Activated CD4-positive, alpha-beta T cell treated with anti-CD3 and anti-CD28 coated beads, Interleukin-2, amount 50 U/mL, for 48 hours (primary cell): Measurements from ENCODE around the gene ATXN1.
"Not testable (repeated sequence)": the region's sequence is repeated elsewhere in the genome, so short reads cannot be mapped to it uniquely, and the experiment has no call there.

ENCODE experiments used
- DNase-seq, 2 experiments: peaks; one replicate each; pipeline ENCODE4 v3.0.0-alpha.2; 2020

ATXN1 gene

DNA sequence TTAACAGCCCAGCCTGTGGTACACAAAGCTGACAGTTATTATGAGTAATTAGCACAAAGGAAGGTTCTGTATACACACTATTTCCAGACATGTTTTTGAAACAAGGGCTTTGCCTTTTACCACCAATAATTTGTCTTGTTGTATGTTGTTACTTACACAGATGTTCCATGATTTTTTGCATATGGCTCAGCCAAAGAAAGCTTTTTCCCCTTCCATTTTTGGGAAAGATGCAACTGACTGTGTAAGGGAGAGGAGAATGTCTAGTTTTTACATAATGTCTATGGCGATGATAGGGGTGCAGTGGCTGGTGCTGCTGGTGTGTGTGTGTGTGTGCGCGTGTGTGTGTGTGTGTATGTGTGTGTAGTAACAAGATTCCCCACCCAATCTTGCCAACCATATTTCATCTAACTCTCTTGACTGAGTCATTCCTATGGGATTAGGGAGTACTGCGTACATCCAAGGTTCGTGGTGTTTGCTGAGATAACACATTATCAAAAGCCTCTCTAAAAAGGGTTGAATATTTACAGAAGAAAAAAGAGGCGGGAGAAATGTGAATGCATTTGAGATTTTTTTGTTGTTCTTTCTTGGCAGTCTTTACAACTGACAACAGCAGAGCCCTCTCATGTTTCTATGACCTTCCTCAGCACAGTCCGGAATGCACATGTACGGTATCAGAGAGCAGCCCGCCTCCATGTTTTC is 330.7 kb downstream of the ATXN1 start:
- DNase-seq, result no peak

DNA sequence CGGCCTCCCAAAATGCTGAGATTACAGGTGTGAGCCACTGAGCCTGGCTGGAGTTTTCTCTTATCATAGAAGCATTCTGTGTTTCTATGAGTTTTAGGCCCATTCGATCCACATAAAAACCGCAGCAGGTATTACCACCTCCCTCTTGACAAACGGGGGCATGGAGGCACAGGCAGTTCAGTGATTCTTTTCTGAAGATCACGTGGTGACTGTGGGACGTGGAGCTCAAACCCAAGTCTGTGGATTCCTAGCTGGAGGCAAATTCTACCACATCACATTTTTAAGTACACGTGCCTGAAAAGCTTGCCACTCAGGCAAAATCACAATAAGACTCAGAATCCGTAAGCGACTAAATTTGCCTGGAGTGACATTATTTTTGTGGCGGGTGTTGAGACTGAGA is 331.6 kb downstream of the ATXN1 start:
- DNase-seq, result no peak

DNA sequence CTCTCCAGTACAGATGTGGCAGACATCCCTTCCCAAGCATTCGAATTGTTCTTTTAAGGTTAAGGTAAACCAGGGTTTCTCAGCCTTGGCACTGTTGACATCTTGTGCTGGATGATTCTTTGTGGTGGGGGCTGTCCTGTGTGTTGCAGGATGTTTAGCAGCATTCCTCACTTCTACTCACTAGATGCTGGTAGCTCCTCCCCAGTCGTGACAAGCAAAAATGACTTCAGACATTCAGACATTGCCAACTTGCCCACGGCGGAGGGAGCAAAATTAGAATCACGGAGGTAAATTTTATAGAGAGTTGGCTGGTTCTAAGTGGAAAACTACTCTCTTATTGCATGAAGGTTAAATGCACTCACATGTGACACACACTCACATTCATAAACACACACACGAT is 334.1 kb downstream of the ATXN1 start:
- DNase-seq, result no peak

DNA sequence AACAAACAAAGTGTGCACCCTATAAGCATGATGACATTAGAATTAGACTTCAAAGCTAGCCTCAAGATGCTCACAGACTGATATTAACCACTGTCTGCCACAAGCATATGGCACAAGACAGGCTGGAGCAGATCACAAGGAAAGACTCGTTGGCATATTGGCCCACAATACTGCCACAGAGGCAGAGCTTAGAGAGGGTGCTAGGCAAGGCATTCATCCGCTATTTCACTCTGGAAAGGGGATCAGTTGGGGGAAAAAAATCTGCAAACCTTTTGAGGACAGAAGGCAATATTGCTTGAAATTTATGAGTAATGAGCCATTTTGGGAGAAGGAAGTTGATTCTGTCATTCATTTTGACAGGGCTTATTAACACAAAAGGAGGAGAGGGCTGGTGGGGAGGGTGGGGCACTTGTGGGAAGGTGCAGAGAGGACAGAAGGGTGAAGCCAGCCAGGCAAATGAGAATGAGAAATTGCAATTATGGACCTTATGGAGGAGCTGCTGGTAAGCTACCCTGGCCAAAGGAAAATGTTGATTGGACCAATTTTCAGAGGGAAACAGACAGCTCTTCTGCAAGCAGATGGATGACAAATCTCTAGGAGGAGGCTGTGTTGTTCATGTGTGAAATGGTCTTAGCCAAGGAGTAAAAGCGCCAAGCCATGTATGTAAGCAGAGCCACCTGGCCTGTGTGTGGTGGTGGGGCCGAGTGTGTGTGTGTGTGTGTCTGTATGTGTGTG is 335.2 kb downstream of the ATXN1 start:
- no peak for DNase-seq

DNA sequence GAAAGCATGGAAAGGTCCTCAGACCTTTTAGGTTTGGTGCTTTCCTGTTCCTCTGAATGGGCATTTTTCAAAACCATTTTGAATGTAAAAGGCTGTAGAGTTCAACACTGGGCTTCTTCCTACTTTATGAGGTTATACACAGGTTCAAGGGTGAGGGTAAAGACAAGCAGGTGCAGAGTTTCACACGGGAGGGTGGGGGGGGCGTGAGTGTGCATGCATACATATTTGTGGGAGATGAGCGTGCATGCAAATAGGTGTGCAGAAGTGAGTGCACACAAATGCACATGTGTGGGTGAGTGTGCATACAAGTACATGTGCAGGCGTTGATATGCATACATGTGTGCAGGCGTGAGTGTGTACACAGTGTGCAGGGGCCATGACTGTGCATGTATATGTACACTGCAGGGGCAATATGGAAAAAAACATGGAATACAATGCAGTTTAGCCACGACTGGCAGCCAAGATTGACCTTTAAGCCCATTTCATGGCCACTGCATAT is 339.7 kb downstream of the ATXN1 start:
- DNase-seq, result no peak

DNA sequence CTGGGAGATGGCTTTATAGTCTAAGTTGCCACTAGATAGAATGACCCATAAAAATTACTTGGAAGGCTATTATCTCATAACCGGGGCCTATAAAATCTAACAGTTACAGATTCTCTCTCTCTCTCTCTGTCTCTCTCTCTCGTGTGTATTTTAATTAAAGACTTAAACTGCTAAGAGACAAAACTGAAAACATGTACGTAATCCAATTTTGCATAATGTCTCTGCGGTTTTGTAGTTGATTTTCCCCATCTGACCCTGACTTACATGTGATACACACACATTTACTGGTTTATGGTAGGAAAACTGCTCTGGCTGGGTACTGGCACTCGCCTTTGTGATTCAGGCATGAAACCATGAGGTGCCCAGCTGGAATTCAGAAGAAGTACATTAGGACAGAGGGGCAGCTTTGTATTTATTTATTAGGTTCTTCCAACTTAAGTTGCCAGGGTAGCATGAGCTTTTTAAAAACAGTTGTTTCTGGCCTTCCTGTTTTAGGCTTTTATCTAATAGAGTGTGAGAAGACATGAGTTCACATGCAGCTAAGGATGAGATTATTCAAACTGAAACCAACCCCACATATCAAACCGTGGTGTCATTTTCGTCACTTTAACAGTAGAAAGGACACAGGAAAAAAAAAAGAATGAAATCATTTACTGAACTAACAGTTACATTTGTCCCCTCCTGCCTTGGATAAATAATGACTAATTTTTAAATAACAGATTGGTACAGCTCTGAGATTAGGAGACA is 340.4 kb downstream of the ATXN1 start:
- peak in 1 of 2 experiments; percentile 60 for DNase-seq

DNA sequence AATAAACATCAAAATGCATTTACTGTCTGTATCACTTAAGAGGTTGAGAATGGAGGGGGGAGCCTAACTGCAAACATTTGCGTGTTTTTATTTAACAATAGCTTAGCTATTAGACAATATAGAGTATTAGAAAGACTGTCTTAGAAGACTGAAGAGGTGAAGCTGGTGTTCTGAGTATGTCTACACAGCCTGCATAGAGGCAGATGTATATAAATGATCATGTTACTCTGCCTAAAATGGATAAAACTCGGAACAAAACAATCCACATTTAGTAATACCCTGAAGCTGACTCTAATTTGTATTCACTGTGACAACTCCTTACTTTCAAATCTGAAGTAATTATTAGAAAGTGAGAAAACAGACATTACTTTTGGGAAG is 340.9 kb downstream of the ATXN1 start:
- DNase-seq, result no peak

DNA sequence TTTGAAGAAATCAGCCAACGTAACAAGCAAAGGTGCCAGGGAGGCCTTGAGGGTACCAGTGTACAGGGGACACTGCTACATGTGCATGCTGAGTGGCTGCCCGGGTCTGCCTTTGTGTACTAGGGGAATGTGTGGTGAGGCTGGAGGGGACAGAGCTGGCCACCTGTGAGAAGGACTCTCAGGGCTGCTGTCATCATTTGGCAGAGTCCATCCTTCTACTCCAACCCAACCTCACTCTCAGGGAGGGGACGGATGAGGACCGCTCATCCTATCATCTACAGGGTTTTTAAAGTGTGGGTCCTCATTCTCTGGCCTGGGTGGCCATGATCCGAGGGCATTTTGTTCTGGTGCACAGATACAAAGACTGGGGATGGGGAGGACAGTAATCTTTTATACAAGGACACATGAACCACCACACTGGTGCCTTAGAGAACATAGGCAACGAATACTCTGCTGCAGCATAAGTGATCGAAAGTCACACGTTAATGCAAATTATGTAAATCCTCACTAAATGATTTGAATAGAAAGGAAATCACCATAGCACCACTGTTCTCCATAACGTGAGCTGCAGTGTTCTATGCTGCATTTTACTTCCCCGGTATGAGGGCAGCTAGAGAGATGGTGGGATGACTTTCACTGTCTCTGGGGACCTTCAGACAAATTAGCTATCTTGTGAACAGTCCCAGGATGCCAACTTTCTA is 341.5 kb downstream of the ATXN1 start:
- no peak for DNase-seq

DNA sequence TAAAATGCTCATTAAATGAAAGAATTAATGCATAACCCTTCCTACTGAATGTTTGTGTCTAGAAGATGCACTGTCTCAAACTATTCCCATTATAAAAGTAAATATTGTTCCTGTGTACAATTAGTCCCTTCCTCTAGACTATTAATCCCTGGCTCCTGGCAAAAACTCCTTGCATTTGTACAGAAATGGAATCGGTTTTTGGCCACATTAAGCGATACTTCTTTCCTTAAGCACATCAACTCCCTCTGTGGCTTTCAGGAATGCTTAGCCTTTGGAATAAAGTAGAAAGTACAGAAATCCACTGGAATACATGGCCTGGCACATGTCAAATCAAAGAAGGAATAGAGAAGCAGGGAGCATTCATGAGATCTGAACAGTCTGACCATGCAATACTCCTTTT is 343.1 kb downstream of the ATXN1 start:
- no peak for DNase-seq

DNA sequence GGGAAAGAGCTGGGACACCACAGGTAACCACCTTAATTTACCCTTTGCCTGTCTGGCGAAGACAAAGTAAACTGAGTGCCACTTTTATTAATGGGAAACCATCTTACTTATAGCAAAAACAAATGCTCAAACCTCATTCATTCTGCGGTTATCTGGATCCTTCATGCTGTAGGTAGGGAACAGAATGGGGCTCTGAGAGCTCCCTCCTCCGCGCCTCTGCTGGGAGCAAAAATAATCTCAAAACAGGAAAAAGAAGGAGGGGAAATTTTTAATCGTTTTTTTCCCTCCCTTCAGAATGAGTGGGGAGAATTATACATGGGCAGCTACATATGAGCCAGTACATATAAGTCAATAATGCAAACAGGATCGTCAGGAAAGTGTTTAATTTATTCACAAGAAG is 345.6 kb downstream of the ATXN1 start:
- no peak for DNase-seq

DNA sequence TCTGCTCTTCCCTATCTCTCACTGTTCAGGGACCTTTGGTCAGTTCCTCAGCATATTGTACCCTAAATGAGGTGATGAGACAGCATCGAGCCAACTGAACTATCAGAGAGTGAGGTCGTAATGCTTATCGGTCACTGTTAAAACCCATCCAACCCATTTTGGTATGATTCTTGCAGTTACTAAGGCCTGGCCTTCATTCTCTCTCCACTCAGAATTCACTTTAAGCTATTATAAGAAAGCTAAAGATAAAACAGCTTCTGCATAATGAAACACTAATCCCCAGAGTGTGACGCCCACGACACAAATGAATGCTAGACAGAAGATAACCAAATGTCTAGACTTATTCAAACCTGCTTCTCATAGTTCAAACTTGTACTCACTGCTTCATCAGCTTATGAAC is 347.1 kb downstream of the ATXN1 start:
- peak in 1 of 2 experiments; percentile 51 for DNase-seq

DNA sequence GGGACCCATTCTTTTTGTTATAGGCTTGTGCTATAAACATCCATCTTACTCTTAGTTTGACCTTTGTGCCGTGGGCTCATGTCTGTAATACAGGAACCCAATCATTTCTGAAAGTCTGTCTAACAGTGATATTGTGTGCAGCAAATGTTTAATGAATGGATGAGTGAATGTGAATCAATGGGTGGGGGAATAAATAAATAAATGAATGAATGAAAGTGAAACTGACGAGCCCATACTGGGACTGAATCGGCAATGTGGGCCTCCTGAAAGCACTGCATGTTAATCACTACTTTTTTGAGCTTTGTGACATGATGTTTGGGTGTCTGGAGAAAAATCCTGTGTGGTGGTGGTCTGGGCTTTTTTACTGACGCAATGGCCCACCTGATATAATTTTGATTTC is 347.9 kb downstream of the ATXN1 start:
- DNase-seq, result peak in 1 of 2 experiments; percentile 42

DNA sequence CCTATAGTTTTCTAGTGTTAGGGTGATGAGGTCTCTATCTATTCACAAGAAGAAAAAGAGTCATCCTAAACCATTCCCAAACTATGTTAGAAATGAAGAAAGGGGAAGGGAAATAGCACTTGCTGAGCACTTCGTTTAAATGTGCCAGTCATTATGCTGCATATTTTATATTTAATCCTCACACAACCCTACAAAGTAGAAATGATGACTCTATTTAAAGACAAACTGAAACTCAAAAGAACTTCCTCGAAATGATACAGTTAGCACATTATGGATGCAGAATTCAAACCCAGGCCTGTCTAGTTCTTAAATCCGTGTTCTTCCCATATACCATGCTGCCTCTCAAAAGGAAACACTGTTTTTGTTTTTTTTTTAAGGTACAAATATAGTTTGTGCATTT is 348.3 kb downstream of the ATXN1 start:
- no peak for DNase-seq

DNA sequence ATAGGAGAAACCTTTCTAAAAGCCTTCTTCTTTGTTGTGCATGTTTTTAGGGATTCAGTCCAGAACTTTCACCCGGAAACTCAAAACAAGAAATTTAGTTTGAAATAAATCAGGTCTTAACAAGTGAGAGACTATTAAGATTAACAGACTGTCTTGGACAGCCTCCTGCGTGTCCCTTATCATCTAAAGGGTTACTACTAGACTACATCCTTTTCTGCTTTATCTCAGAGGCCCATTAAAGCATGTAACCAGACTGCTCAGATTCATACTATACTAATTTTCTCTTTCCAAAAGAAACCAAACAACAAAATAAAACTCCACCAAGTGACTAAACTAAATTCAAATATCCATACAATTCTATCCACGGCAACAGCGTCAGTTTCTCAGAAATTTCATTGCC is 349.1 kb downstream of the ATXN1 start:
- DNase-seq, result no peak

DNA sequence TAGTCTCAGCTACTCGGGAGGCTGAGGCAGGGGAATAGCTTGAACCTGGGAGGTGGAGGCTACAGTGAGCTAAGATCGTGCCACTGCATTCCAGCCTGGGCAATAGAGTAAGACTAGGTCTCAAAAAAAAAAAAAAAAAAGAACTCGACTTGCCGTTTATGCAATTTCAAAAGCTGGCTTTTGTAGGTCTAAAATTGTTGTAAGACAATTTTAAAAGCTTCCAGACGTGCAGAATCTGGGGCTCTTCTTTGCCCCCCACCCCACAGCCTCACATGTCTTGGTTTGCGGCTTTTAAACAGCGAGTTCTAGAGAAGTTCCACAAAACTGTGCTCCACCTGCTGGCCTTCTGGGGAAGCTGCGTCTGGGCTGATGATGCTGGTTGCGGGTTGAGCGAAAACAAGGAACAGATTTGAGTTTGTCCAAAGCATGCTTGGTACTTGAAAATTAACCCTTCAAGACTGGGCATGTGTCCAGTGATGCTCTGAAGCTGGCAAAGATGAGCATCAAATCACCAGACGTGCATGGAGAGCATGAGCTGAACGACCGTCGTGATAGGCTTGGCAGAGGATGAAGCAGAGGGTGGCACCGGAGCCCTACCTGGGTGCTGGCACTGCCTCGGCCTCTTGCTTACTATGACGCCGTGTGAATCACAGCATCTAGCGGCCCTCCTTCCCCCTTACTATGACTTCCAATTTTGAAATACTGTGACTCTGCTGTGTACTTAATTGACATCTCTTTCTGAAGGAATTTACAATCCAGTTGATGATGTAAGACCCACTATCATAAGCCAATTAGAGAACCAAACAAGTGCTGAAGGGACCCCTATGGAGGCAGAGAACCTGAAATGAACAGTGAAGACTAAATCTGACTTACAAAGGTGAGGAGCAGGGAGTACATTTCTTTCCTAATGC is 351.5 kb downstream of the ATXN1 start:
- DNase-seq, result peak; percentile 59 to 71

DNA sequence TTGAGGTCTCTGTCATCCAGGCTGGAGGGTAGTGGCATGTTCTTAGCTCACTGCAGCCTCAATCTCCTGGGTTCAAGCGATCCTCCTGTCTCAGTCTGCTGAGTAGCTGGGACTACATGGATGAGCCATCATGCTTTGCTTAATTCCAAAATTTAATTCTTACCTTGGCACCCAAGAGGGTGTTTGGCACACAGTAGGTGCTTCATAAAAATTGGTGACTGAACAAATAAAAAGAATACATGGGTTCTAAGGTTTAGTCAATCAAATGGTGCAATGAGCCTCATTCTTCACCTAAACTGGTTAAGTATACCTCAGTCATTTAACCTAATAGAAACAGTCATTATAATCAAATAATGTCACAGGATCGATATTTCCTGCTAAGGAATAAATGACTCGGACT is 352.5 kb downstream of the ATXN1 start:
- no peak for DNase-seq

DNA sequence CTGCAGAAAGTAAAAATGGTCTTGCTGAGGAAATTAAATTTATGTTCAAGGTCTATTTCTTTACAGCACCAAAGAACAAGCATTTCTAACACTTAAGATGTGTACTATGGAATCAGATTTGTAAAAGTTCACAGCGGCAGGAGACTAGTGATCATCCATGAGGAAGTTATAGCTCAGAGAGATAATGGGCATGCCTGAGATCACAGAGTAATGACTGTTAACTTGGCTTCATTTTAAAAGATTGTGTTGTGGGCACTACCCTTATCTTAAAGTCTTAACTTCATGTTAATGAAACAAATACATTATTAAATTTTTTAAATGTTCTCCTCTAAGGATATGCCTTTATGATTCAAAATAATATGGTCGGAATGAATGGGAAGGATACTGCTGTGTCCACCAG is 354.3 kb downstream of the ATXN1 start:
- DNase-seq, result no peak

DNA sequence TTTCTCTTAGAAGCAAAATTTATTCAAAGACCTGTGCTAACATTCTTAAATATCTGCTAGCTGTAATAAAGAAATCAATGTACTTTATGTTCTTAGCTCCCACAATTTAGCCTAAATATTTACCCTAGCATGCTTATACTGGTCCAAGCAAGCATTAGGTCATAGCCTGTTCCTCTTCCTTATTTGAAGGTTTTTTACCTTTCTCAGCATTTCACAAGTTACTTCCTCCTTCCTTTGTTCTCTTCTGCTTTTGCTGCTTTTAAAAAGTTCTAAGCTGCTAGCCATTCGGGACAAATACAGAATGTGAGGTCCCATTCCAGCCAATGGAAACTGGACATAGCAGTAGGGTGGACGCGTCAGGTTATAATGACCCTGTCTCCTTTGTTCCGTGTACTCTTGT is 354.7 kb downstream of the ATXN1 start:
- not testable (repeated sequence) for DNase-seq

DNA sequence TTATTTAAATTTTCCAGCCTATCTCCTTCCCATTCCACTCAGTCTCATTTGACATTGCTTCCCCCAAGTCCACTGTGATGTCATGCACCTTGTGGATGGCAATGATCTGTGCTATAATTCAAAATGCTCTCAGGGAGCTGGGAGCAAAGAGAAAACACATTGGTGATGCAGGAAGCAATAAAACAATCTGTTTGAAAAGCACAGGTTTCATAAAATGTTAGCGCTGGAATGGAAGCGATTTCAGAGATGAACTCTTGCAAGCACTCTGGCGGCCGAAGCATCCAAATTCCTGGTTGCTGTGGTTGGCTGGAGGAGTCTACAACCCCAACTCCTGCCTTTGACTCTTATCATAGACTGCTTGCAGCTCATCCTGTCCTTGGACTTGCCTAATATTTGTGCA is 355.9 kb downstream of the ATXN1 start:
- DNase-seq, result no peak

DNA sequence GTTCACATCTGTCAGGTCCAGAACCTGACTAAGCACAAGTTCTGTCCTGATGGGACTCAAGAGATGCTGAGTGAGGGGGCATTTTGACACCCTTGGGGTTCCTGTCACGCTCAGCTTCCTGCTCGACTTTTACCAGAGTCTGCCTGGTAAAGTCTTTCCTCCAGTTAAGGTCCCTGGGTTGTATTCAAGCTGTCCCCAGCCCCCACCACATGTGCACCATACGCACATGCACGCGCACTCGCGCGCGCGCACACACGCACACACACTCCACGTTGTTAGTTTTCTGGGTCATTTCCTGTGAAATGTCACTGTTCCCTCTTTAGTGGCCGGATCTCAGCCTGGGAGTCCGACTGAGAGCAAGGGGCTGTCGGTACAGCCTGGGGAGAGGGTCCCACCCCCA is 356.8 kb downstream of the ATXN1 start:
- DNase-seq, result no peak

DNA sequence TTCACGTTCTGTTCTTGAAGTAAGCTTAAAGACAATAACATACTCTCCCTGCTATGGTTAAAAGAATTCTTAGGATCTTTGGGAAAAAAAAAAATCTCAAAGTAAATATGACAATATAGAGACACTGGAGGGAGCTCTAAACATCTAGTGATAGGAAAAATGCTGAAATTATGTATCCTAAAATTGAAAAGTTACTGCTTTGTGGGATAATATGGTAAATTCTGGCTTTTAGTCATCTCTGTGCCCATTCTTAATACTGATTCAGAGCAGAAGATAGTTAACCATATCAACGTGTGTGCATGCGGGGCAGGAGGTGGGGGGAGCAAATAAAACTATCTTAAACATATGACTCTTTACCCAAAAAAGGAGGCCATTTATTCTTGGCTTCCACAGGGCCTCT is 357.4 kb downstream of the ATXN1 start:
- no peak for DNase-seq

DNA sequence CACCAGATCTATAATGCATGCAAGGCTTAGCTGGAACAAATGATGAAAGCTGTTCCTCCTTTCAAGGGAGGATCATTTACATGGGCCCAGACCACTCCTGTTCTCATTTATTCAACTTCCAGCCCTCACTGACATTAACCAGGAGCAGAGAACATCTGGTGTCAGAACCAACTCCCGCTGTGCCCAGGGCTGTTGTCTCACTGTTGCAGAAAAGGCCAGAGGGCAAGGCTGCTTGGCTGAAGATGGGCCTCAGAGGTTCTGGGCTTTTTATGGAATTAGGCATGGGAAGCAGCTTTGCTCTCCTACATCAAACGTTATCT is 358.7 kb downstream of the ATXN1 start:
- DNase-seq, result no peak
